Activated T-cell treated with anti-CD3 and anti-CD28 coated beads, Interleukin-2, amount 50 U/mL, for 24 hours (primary cell): ENCODE data around the gene CNDP2.

ENCODE experiments used
- DNase-seq: peaks from one replicate; pipeline ENCODE4 v3.0.0-alpha.2; 2020
- H3K27ac Mint-ChIP-seq: 2 replicates; pipeline ENCODE4 v1.8.0; 2020; ENCODE audit warnings: mild to moderate bottlenecking, mixed read lengths
- H3K27me3 Mint-ChIP-seq: 2 replicates; pipeline ENCODE4 v1.8.0; 2020; ENCODE audit warnings: mixed read lengths
- H3K36me3 Mint-ChIP-seq: 2 replicates; pipeline ENCODE4 v1.8.0; 2020; ENCODE audit warnings: low read depth, mixed read lengths
- H3K4me1 Mint-ChIP-seq: 2 replicates; pipeline ENCODE4 v1.8.0; 2020; ENCODE audit warnings: low read depth, mixed read lengths
- H3K4me3 Mint-ChIP-seq: 2 replicates; pipeline ENCODE4 v1.8.0; 2020; ENCODE audit warnings: mild to moderate bottlenecking, moderate library complexity, mixed read lengths
- H3K9me3 Mint-ChIP-seq: 2 replicates; pipeline ENCODE4 v1.8.0; 2020; ENCODE audit warnings: mixed read lengths

Gene CNDP2

DNA sequence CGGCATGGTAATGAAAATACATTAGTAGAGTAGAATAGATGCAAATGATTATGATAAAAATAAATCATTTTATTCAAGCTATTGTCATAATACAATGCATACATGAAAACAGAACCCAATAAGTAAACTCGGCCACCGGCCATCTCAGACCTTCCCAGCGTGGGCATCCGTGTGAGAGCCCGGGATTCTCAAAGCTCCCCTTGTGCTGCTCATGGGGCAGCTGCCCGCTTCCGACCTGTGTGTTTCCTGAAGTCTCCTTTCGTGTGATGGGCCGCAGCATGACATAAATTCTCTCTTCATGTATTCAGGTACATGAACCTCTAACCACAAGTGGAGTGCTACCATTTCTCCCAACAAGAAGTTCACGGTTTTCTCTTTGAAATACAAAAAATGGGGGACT is 13.5 kb upstream of the CNDP2 start:
- H3K9me3 Mint-ChIP-seq = no peaks in the 10 kb centered on the region
- H3K4me1 Mint-ChIP-seq = peaks cover 19% of the 10 kb centered on the region
- H3K4me3 Mint-ChIP-seq = no peak overlapping the region
- peaks cover 3% of the 10 kb centered on the region for H3K27me3 Mint-ChIP-seq
- H3K27ac Mint-ChIP-seq = no peak overlapping the region
- H3K36me3 Mint-ChIP-seq = no peaks in the 10 kb centered on the region
- no peak for DNase-seq

DNA sequence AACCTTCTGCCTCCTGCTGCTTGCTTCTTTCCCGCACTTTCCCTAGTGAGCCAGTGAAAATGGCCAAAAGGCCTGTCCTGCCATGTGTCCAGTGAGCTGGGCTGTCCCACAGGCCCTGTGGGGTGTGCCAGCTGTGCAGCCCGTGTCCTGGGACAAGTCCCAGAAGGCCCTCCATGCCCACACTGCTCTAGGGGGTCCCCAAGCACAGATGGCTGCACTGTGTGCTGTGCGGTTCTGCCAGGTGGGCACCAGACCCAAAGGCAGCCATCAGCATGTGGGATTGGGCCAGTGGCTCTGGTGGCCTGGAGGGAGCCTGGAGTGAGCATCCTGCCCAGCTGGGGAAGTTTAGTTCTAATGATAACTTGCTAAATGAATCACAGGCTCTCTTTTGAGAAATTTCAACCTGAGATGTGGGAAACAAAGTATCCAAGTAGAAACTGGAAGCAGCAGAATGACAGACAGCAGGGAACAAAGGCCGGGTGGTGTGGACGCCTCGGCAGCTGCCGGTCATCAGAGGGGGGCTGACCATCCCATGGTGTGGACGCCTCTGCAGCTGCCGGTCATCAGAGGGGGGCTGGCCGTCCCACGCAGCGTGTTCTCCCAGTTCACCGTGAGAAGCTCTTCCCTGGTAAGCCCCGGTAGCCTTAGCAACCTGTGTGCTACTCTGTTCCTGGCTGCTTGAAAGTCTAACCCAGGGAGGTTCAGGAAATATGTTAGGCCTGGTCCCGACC is 9.9 kb upstream of the CNDP2 start:
- no peaks in the 10 kb centered on the region for H3K9me3 Mint-ChIP-seq
- H3K4me3 Mint-ChIP-seq = no peak overlapping the region
- H3K27me3 Mint-ChIP-seq = peaks cover 3% of the 10 kb centered on the region
- H3K36me3 Mint-ChIP-seq = no peaks in the 10 kb centered on the region
- no peak for DNase-seq
- no peak overlapping the region for H3K27ac Mint-ChIP-seq
- peaks cover 17% of the 10 kb centered on the region for H3K4me1 Mint-ChIP-seq

DNA sequence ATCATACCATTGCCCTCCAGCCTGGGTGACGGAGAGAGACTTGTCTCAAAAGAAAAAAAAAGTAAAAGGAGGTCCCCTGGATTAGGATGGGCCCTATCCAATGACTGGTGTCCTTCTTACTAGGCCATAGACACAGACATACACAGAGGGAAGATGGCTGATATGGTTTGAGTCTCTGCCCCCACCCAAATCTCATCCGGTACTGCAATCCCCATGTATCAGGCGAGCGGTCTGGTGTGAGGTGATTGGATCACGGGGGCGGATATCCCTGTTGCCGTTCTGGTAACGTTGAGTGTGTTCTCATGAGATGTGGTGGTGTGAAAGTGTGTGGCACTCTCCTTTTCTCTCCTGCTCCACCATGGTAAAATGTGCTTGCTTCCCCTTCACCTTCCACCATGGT is 7.8 kb upstream of the CNDP2 start:
- DNase-seq = no peak
- H3K36me3 Mint-ChIP-seq = no peaks in the 10 kb centered on the region
- H3K4me3 Mint-ChIP-seq = no peak overlapping the region
- peaks cover 17% of the 10 kb centered on the region for H3K4me1 Mint-ChIP-seq
- H3K9me3 Mint-ChIP-seq = no peaks in the 10 kb centered on the region
- H3K27ac Mint-ChIP-seq = no peak overlapping the region
- H3K27me3 Mint-ChIP-seq = no peaks in the 10 kb centered on the region

DNA sequence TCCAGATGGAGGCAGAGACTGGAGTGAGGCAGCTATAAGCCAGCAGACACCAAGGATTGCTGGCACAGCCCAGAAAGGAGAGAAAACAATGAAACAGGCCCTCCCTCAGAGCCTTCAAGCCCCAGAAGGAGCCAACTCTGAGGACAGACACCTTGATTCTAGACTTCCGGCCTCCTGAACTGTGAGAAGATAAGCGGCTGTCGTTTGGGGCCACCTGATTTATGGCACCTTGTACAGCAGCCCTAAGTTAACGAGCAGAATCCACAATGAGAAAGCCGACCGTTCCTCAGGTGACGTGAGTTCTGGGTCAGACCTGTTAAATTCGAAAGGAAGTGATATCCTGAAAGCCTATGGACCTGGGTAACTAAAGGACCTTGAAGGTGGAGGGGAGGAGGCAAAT is 7.3 kb upstream of the CNDP2 start:
- H3K27ac Mint-ChIP-seq = no peak overlapping the region
- H3K4me1 Mint-ChIP-seq = peaks cover 17% of the 10 kb centered on the region
- no peak overlapping the region for H3K4me3 Mint-ChIP-seq
- DNase-seq = no peak
- H3K36me3 Mint-ChIP-seq = no peaks in the 10 kb centered on the region
- no peaks in the 10 kb centered on the region for H3K27me3 Mint-ChIP-seq
- no peaks in the 10 kb centered on the region for H3K9me3 Mint-ChIP-seq

DNA sequence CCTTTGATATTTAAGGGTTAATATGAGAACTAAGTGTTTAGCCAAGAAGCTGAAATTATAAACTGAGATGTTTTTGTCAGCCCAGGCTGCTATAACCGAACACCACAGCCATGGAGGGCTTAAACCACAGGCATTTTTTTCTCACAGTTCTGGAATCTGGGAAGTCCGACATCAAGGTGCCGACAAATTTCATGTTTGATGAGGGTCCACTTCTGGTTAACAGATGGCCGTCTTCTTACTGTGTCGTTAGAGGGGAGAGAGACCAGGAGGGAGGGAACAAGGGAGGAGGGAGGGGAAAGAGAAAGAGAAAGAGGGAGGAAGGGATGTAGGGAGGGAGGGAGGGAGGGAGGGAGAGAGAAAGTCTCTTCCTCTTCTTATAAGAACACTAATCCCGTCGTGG is 6.5 kb upstream of the CNDP2 start:
- no peak overlapping the region for H3K27ac Mint-ChIP-seq
- no peak overlapping the region for H3K4me3 Mint-ChIP-seq
- H3K36me3 Mint-ChIP-seq = no peaks in the 10 kb centered on the region
- H3K4me1 Mint-ChIP-seq = peaks cover 17% of the 10 kb centered on the region
- no peaks in the 10 kb centered on the region for H3K9me3 Mint-ChIP-seq
- H3K27me3 Mint-ChIP-seq = no peaks in the 10 kb centered on the region
- no peak for DNase-seq

DNA sequence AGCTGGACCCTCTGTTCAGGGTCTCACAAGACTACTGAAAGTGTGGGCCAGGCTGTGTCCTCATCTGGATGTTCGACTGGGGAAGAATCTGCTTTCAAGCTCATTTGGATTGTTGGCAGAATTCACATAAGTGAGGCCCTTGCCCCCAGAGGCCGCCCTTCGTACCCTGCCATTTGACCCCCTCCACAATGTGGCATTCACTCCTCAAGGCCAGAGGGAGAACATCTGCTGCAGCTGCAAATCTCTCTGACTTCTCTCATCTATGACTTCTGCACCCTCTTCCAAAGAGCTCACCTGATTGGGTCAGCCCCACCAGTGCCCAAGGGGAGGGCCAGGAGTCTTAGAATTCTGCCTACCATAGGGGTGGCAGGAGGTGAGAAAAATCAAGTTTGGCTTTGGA is 3.9 kb upstream of the CNDP2 start:
- Mint-ChIP-seq H3K4me1 (peaks cover 14% of the 10 kb centered on the region), H3K9me3 (no peaks in the 10 kb centered on the region), H3K4me3 (no peak overlapping the region), H3K27me3 (no peaks in the 10 kb centered on the region), H3K27ac (no peak overlapping the region), H3K36me3 (peaks cover 12% of the 10 kb centered on the region)
- no peak for DNase-seq

DNA sequence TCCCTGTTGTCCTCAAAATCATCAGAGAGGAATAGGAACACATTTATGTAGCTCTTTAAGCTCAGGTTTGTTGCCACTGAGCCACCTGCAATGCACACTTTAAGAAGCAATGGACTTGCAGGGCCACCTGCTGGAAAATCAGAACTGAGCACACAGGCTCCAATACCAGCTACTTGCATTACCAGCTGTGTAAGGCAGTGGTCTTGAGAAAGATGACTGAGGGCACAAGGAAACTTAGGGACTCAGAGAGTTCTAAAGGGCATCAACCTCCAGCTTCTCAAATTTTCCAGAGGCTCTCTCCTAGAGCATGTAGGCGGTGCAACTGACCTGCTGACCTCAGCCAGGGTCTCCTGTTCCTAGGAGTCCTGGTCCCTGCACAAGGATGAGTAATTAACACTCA is 2.5 kb upstream of the CNDP2 start:
- Mint-ChIP-seq H3K36me3 (peaks cover 23% of the 10 kb centered on the region), H3K9me3 (no peaks in the 10 kb centered on the region), H3K4me3 (no peak overlapping the region), H3K4me1 (peaks cover 28% of the 10 kb centered on the region), H3K27ac (no peak overlapping the region), H3K27me3 (no peaks in the 10 kb centered on the region)
- DNase-seq = peak; percentile 43

DNA sequence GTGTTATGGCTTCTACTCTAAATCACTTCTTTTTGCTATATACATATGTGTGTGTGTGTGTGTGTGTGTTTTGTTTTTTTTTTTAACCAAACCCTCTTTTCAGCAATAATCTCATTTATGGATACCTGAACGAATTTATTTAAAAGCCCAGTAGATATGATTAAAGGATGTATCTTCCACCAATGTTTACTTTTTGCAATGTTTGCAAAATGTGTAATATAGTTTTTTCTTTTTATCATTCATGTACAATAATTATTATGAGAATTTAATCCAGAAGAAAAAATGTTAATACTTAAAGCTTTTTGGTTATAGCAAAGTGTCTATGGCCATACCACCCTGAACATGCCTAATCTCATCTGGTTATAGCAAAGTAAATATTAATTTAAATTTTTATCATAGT is 1.6 kb upstream of the CNDP2 start:
- Mint-ChIP-seq H3K4me3 (peak overlapping the region; percentile 35), H3K9me3 (no peaks in the 10 kb centered on the region), H3K27me3 (no peaks in the 10 kb centered on the region), H3K4me1 (peaks cover 36% of the 10 kb centered on the region), H3K27ac (no peak overlapping the region), H3K36me3 (peaks cover 31% of the 10 kb centered on the region)
- no peak for DNase-seq

DNA sequence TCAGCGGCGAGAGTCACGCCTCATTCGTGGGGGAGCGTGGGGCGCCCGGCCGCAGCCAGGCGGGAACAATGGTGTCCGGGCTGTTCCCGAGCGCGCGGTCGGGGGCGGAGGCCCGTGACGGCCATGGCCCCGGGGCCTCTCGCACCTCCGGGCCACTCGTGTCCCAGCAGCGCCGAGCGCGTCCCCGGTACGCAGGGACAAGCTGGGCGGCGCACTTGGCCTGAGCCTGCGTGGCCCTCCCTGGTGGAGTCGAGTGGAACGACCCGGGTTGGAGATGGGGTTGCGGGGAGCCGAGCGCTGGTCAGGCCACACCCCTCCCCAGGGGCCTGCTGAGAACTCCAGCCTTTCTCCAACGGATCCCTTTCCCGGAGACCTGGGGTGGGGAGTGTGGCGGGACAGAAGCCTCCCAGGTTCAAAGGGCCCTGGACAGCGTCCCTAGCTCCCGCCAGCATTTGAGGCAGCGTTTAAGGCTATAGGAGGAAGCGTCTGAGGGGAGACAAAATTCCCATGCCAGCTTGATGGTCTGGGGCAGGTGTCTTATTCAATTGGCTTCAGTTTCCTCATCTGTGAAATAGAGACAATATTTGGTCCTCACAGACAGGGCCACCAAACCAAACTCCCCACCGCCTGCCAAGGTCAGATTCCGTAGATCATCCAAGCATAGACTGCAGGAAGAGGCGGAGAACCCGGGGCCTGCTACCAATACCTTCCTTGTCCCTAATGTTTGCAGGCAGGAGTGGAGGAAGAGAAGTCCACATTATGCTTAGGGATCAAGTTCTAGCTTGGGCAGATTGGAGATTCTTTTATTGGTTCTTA is 553 bp downstream of the CNDP2 start:
- H3K4me3 Mint-ChIP-seq = peak overlapping the region; percentile 91
- H3K27ac Mint-ChIP-seq = peak overlapping the region; percentile 100
- no peaks in the 10 kb centered on the region for H3K27me3 Mint-ChIP-seq
- H3K4me1 Mint-ChIP-seq = peaks cover 55% of the 10 kb centered on the region
- no peaks in the 10 kb centered on the region for H3K9me3 Mint-ChIP-seq
- no peak for DNase-seq
- peaks cover 53% of the 10 kb centered on the region for H3K36me3 Mint-ChIP-seq

DNA sequence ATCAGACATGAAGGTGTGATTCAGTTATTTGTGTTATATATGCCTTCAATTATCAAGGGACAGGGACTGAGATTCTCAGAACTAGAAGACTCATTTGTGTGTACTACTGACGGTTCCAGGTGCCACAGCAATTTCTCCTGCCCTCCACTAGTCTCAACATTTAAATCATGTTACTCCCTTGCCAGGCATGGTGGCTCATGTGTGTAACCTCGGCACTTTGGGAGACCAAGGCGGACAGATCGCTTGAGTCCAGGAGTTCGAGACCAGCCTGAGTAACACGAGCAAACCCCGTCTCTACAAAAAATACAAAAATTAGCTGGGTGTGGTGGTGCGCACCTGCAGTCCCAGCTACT is 1.1 kb downstream of the CNDP2 start:
- Mint-ChIP-seq H3K4me3 (peak overlapping the region; percentile 91), H3K4me1 (peaks cover 58% of the 10 kb centered on the region), H3K27me3 (no peaks in the 10 kb centered on the region), H3K36me3 (peaks cover 59% of the 10 kb centered on the region), H3K27ac (peak overlapping the region; percentile 100), H3K9me3 (no peaks in the 10 kb centered on the region)
- DNase-seq = no peak

DNA sequence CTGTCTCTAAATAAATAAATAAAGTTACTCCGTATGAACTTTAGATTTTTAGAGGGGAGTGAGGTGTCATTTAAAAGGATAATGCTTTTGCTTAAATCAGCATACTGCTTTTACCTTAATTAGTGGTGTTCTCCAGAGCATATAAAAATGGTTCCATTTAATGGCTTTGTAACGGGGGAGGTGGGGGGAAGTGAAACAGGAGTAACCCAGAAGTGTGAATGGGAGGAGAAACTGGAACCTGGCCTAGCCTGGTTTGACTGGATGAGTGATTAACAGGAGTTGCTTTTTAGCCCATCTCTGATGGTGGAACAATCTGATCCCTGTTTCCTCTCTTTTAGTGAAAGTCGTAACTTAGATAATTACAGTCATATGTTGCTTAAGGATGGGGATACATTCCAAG is 1.6 kb downstream of the CNDP2 start:
- Mint-ChIP-seq H3K4me1 (peaks cover 62% of the 10 kb centered on the region), H3K36me3 (peaks cover 64% of the 10 kb centered on the region), H3K9me3 (no peaks in the 10 kb centered on the region), H3K27me3 (no peaks in the 10 kb centered on the region), H3K27ac (peak overlapping the region; percentile 100), H3K4me3 (peak overlapping the region; percentile 91)
- DNase-seq = no peak

DNA sequence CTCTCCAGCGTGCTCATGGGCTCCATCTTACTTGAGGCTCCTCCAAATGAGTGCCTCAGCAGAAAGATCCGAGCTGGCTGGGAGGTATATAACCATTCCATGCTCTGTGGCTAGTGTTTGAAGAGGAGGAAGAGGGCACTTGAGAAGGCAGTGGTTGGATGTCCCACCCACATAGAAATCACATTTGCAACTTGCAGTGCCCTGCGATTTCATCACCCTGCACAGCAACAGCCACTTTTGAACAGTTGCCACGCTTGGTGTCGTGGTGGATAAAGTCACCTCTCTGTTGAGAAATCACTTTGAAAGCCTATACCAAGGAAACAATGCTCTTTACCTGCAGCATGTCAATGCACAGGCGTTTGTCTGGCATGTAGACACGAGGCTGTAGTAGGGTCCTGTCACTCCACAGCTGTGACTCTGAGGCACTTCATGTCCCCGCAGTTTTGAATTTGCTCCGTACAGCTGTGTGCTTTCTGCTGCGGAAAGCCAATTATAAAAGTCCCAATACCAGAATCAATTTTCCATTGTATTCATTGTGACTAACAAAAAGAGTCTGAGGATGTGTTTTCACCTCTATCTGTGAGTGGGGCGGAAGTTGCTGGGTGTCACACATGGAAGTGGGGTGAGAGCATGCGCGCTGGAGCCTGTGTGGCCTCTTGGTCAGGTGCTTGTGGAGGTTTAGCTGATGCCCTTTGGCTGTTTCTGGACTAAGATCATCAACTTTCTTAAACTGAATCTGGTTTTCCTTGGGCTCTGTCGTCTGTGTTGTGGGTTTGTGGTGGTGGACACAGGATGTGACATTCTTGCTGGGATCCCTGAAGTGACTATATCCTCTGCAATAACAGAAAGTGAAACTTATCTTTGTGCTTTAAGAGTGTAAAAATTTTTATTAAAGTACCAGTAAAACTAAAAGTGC is 2.8 kb downstream of the CNDP2 start:
- peak overlapping the region; percentile 100 for H3K27ac Mint-ChIP-seq

DNA sequence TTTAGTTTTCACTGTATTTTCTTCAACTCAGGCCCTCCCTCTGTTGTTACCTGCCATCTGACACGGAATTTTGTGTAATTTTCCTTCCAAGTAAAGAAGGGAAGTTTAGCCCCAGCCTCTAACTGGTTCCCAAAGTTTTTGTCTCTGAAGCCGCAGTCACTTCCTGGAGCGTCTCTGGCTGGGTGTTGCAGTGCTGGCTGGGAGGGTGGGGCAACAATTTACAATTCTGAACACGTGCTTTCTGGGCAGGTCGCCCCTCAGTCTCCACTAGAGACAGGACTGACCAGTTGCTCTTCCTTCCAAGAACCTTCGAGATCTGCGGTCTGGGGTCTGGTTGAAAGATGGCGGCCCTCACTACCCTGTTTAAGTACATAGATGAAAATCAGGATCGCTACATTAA is 3.5 kb downstream of the CNDP2 start:
- DNase-seq = peak; percentile 51
- peak overlapping the region; percentile 91 for H3K4me3 Mint-ChIP-seq
- H3K27ac Mint-ChIP-seq = peak overlapping the region; percentile 100
- H3K9me3 Mint-ChIP-seq = no peaks in the 10 kb centered on the region
- H3K4me1 Mint-ChIP-seq = peaks cover 60% of the 10 kb centered on the region
- no peaks in the 10 kb centered on the region for H3K27me3 Mint-ChIP-seq
- peaks cover 81% of the 10 kb centered on the region for H3K36me3 Mint-ChIP-seq

More for the DNA sequence above, 2.8 kb downstream of the CNDP2 start:
- H3K4me3 Mint-ChIP-seq = peak overlapping the region; percentile 91
- no peaks in the 10 kb centered on the region for H3K9me3 Mint-ChIP-seq
- peaks cover 63% of the 10 kb centered on the region for H3K4me1 Mint-ChIP-seq
- H3K36me3 Mint-ChIP-seq = peaks cover 75% of the 10 kb centered on the region
- DNase-seq = peak; percentile 82
- no peaks in the 10 kb centered on the region for H3K27me3 Mint-ChIP-seq

DNA sequence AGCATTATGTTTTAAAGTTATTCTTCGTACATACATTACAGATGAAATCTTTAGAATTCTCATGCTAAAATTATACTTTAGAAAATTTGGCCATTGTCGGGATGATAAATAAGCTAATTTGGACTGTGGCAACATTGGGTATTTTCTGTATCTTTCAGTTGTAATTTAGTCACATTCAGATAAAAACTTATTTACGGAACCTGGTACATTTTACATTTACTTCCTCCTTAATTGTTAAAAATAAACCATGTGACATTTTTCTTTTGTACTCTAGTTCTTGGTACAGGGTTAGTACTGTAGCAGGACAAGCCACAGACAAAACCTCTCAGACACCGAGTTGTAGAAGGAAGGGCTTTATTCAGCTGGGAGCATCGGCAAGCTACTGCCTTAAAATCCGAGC is 4.2 kb downstream of the CNDP2 start:
- no peak for DNase-seq
- Mint-ChIP-seq H3K27me3 (no peaks in the 10 kb centered on the region), H3K4me3 (peak overlapping the region; percentile 91), H3K36me3 (peaks cover 88% of the 10 kb centered on the region), H3K9me3 (no peaks in the 10 kb centered on the region), H3K27ac (peak overlapping the region; percentile 100), H3K4me1 (peaks cover 59% of the 10 kb centered on the region)
